ENCODE results near the gene TRIM45.

DNA sequence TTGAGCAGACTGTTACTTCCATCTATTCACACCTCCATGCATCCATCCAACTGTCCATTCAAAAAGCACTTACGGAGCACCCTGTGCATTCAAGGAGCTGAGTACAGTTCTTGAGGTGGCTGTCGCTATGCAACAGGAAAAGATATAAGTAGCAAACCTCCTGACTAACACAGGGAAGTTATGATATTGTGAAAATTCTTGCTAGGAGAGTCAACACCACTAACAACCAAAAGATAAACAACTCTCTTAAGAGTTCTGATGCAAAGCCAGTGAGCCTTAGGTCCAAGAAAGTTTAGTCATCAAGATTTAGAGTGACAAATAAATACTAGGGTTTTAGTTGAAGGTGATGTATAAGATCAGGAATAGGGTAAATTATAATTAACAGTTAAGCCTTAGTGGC is 44.5 kb upstream of the TRIM45 start:
- TF ChIP-seq, protein P1, sequence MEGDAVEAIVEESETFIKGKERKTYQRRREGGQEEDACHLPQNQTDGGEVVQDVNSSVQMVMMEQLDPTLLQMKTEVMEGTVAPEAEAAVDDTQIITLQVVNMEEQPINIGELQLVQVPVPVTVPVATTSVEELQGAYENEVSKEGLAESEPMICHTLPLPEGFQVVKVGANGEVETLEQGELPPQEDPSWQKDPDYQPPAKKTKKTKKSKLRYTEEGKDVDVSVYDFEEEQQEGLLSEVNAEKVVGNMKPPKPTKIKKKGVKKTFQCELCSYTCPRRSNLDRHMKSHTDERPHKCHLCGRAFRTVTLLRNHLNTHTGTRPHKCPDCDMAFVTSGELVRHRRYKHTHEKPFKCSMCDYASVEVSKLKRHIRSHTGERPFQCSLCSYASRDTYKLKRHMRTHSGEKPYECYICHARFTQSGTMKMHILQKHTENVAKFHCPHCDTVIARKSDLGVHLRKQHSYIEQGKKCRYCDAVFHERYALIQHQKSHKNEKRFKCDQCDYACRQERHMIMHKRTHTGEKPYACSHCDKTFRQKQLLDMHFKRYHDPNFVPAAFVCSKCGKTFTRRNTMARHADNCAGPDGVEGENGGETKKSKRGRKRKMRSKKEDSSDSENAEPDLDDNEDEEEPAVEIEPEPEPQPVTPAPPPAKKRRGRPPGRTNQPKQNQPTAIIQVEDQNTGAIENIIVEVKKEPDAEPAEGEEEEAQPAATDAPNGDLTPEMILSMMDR (IDR thresholded peaks at IDR 0.05; ENCODE audit: insufficient read depth, low read length), result no peak
- TF ChIP-seq, protein P2, sequence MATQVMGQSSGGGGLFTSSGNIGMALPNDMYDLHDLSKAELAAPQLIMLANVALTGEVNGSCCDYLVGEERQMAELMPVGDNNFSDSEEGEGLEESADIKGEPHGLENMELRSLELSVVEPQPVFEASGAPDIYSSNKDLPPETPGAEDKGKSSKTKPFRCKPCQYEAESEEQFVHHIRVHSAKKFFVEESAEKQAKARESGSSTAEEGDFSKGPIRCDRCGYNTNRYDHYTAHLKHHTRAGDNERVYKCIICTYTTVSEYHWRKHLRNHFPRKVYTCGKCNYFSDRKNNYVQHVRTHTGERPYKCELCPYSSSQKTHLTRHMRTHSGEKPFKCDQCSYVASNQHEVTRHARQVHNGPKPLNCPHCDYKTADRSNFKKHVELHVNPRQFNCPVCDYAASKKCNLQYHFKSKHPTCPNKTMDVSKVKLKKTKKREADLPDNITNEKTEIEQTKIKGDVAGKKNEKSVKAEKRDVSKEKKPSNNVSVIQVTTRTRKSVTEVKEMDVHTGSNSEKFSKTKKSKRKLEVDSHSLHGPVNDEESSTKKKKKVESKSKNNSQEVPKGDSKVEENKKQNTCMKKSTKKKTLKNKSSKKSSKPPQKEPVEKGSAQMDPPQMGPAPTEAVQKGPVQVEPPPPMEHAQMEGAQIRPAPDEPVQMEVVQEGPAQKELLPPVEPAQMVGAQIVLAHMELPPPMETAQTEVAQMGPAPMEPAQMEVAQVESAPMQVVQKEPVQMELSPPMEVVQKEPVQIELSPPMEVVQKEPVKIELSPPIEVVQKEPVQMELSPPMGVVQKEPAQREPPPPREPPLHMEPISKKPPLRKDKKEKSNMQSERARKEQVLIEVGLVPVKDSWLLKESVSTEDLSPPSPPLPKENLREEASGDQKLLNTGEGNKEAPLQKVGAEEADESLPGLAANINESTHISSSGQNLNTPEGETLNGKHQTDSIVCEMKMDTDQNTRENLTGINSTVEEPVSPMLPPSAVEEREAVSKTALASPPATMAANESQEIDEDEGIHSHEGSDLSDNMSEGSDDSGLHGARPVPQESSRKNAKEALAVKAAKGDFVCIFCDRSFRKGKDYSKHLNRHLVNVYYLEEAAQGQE (IDR thresholded peaks at IDR 0.05; ENCODE audit: insufficient replicate concordance, low read depth), result no peak
- no peak for TF ChIP-seq GABPA (IDR thresholded peaks at IDR 0.05; ENCODE audit: low read depth)
- no peak for TF ChIP-seq POLR2AphosphoS5 (IDR thresholded peaks at IDR 0.05; ENCODE audit: low read depth)

Measured in HL-60 (cell line).